ENCODE measurements around the gene LARGE1.

The LARGE1 gene

DNA sequence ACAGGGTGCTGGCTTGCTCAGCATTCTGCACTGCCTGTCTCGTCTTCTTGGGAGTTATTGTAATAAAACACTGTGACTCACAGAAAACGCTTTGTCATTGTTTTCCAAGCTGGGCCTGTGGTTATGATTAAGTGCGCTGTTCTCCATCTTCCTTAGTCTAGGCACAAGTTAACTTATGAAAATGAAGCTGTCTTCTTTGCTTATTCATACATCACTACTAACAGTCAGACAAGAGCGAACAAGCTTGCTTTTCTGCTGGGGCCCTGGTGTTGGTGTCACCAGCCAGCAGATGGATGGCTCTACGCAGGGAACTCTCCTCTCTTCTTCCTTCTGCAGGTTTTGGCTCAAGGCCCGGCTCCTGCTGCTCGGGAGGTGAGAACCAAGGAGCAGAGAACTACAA lies 482.0 kb downstream of the LARGE1 start:
- Histone ChIP-seq H3K27me3 (replicated peaks in 2 of 5; ENCODE audit: control insufficient read depth in 4 of 5, insufficient read depth in 5 of 5, low read length in 4 of 5) (no peaks in the 10 kb centered on the region), H3K4me1 (ENCODE audit: control extremely low read depth in 1 of 4, control insufficient read depth in 4 of 4, insufficient read depth in 4 of 4, low read length in 3 of 4) (peaks cover 0 to 22% (median 10%) of the 10 kb centered on the region in 4 experiments), H3K27ac (ENCODE audit: insufficient read depth in 1 of 2, low read depth in 1 of 2, low read length in 2 of 2, poor library complexity in 1 of 2, severe bottlenecking in 2 of 2) (peak overlapping the region in 1 of 2 experiments; percentile 56), H3K36me3 (ENCODE audit: control insufficient read depth in 4 of 4, insufficient read depth in 4 of 4, low read length in 3 of 4) (no peaks in the 10 kb centered on the region), H3K4me3 (ENCODE audit: control insufficient read depth in 1 of 7, extremely low read depth in 1 of 7, insufficient read depth in 4 of 7, low read depth in 2 of 7, low read length in 6 of 7) (peak overlapping the region in 1 of 7 experiments; percentile 1), H3K9me3 (ENCODE audit: control extremely low read depth in 1 of 5, control insufficient read depth in 4 of 5, insufficient read depth in 2 of 5, low read depth in 1 of 5, low read length in 4 of 5) (no peaks in the 10 kb centered on the region)
- ChIA-PET CTCF (no interaction called here), POLR2A (interaction anchor here (0.6 kb wide), 2 partner anchors 27 to 96 kb away, joined by 3 to 4 read pairs; no protein-coding TSS in a partner anchor)
- 2% methylated on average over 7 of the region's 7 CpGs for WGBS (ENCODE audit: insufficient coverage)
- DNase-seq: peak; percentile 60 to 87 (median 81)

- POLR2A ChIA-PET: no interaction called here
- Histone ChIP-seq H3K9me3 (ENCODE audit: control extremely low read depth in 1 of 5, control insufficient read depth in 4 of 5, insufficient read depth in 2 of 5, low read depth in 1 of 5, low read length in 4 of 5) (no peaks in the 10 kb centered on the region), H3K36me3 (ENCODE audit: control insufficient read depth in 4 of 4, insufficient read depth in 4 of 4, low read length in 3 of 4) (no peaks in the 10 kb centered on the region), H3K27ac (ENCODE audit: insufficient read depth in 1 of 2, low read depth in 1 of 2, low read length in 2 of 2, poor library complexity in 1 of 2, severe bottlenecking in 2 of 2) (no peak overlapping the region), H3K27me3 (replicated peaks in 2 of 5; ENCODE audit: control insufficient read depth in 4 of 5, insufficient read depth in 5 of 5, low read length in 4 of 5) (no peaks in the 10 kb centered on the region), H3K4me1 (ENCODE audit: control extremely low read depth in 1 of 4, control insufficient read depth in 4 of 4, insufficient read depth in 4 of 4, low read length in 3 of 4) (no peaks in the 10 kb centered on the region), H3K4me3 (ENCODE audit: control insufficient read depth in 1 of 7, extremely low read depth in 1 of 7, insufficient read depth in 4 of 7, low read depth in 2 of 7, low read length in 6 of 7) (no peak overlapping the region)
- CTCF ChIA-PET: no interaction called here
- no peak for DNase-seq
- WGBS (ENCODE audit: insufficient coverage): 93% methylated on average over 2 of the region's 3 CpGs
Observed at GRCh38 chr22:33431300-33431699, 489.0 kb downstream of the LARGE1 start.

GRCh38 chr22:33429281-33429680 lies 491.0 kb downstream of the LARGE1 start:
- no peaks in the 10 kb centered on the region for H3K27me3 ChIP-seq (replicated peaks in 2 of 5; ENCODE audit: control insufficient read depth in 4 of 5, insufficient read depth in 5 of 5, low read length in 4 of 5)
- ChIA-PET POLR2A (no interaction called here), CTCF (no interaction called here)
- WGBS (ENCODE audit: insufficient coverage): 97% methylated on average over 3 of the region's 7 CpGs
- H3K9me3 ChIP-seq (ENCODE audit: control extremely low read depth in 1 of 5, control insufficient read depth in 4 of 5, insufficient read depth in 2 of 5, low read depth in 1 of 5, low read length in 4 of 5): no peaks in the 10 kb centered on the region
- no peak overlapping the region for H3K27ac ChIP-seq (ENCODE audit: insufficient read depth in 1 of 2, low read depth in 1 of 2, low read length in 2 of 2, poor library complexity in 1 of 2, severe bottlenecking in 2 of 2)
- no peaks in the 10 kb centered on the region for H3K36me3 ChIP-seq (ENCODE audit: control insufficient read depth in 4 of 4, insufficient read depth in 4 of 4, low read length in 3 of 4)
- H3K4me3 ChIP-seq (ENCODE audit: control insufficient read depth in 1 of 7, extremely low read depth in 1 of 7, insufficient read depth in 4 of 7, low read depth in 2 of 7, low read length in 6 of 7): no peak overlapping the region
- no peak for DNase-seq
- H3K4me1 ChIP-seq (ENCODE audit: control extremely low read depth in 1 of 4, control insufficient read depth in 4 of 4, insufficient read depth in 4 of 4, low read length in 3 of 4): no peaks in the 10 kb centered on the region

- POLR2A ChIA-PET: no interaction called here
- no peaks in the 10 kb centered on the region for H3K4me1 ChIP-seq (ENCODE audit: control extremely low read depth in 1 of 4, control insufficient read depth in 4 of 4, insufficient read depth in 4 of 4, low read length in 3 of 4)
- no peaks in the 10 kb centered on the region for H3K9me3 ChIP-seq (ENCODE audit: control extremely low read depth in 1 of 5, control insufficient read depth in 4 of 5, insufficient read depth in 2 of 5, low read depth in 1 of 5, low read length in 4 of 5)
- no peak overlapping the region for H3K4me3 ChIP-seq (ENCODE audit: control insufficient read depth in 1 of 7, extremely low read depth in 1 of 7, insufficient read depth in 4 of 7, low read depth in 2 of 7, low read length in 6 of 7)
- no peak for DNase-seq
- 93% methylated on average over 5 of the region's 6 CpGs for WGBS (ENCODE audit: insufficient coverage)
- H3K36me3 ChIP-seq (ENCODE audit: control insufficient read depth in 4 of 4, insufficient read depth in 4 of 4, low read length in 3 of 4): no peaks in the 10 kb centered on the region
- CTCF ChIA-PET: no interaction called here
- H3K27ac ChIP-seq (ENCODE audit: insufficient read depth in 1 of 2, low read depth in 1 of 2, low read length in 2 of 2, poor library complexity in 1 of 2, severe bottlenecking in 2 of 2): no peak overlapping the region
- no peaks in the 10 kb centered on the region for H3K27me3 ChIP-seq (replicated peaks in 2 of 5; ENCODE audit: control insufficient read depth in 4 of 5, insufficient read depth in 5 of 5, low read length in 4 of 5)
Observed at GRCh38 chr22:33427461-33427860, 492.8 kb downstream of the LARGE1 start.

- 67% methylated on average over 1 of the region's 3 CpGs for WGBS (ENCODE audit: insufficient coverage)
- Histone ChIP-seq H3K4me1 (ENCODE audit: control extremely low read depth in 1 of 4, control insufficient read depth in 4 of 4, insufficient read depth in 4 of 4, low read length in 3 of 4) (no peaks in the 10 kb centered on the region), H3K9me3 (ENCODE audit: control extremely low read depth in 1 of 5, control insufficient read depth in 4 of 5, insufficient read depth in 2 of 5, low read depth in 1 of 5, low read length in 4 of 5) (no peaks in the 10 kb centered on the region), H3K27me3 (replicated peaks in 2 of 5; ENCODE audit: control insufficient read depth in 4 of 5, insufficient read depth in 5 of 5, low read length in 4 of 5) (no peaks in the 10 kb centered on the region), H3K36me3 (ENCODE audit: control insufficient read depth in 4 of 4, insufficient read depth in 4 of 4, low read length in 3 of 4) (no peaks in the 10 kb centered on the region), H3K4me3 (ENCODE audit: control insufficient read depth in 1 of 7, extremely low read depth in 1 of 7, insufficient read depth in 4 of 7, low read depth in 2 of 7, low read length in 6 of 7) (no peak overlapping the region), H3K27ac (ENCODE audit: insufficient read depth in 1 of 2, low read depth in 1 of 2, low read length in 2 of 2, poor library complexity in 1 of 2, severe bottlenecking in 2 of 2) (no peak overlapping the region)
- ChIA-PET POLR2A (no interaction called here), CTCF (no interaction called here)
- no peak for DNase-seq
Observed at GRCh38 chr22:33426451-33426850, 493.8 kb downstream of the LARGE1 start.

DNA sequence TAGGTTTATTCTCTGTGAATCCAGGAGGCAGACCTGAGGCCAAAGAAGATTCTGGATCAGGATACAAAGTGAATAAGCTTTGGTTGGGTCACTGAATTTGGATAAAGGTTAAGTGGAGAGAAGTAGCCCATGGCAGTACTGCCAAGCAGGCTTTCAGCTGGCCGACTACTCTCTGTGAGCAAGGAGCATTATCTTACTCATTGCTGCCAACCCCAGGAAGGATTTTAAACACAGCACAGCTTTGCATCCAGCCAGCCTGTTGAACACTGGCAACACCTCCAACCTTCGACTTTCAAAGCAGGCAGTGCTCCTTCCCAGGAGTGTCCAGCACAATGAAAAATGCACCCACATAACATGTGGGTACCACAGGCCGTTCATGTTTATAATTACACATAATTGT lies 498.4 kb downstream of the LARGE1 start:
- Histone ChIP-seq H3K27me3 (replicated peaks in 2 of 5; ENCODE audit: control insufficient read depth in 4 of 5, insufficient read depth in 5 of 5, low read length in 4 of 5) (no peaks in the 10 kb centered on the region), H3K9me3 (ENCODE audit: control extremely low read depth in 1 of 5, control insufficient read depth in 4 of 5, insufficient read depth in 2 of 5, low read depth in 1 of 5, low read length in 4 of 5) (no peaks in the 10 kb centered on the region), H3K27ac (ENCODE audit: insufficient read depth in 1 of 2, low read depth in 1 of 2, low read length in 2 of 2, poor library complexity in 1 of 2, severe bottlenecking in 2 of 2) (no peak overlapping the region), H3K36me3 (ENCODE audit: control insufficient read depth in 4 of 4, insufficient read depth in 4 of 4, low read length in 3 of 4) (no peaks in the 10 kb centered on the region), H3K4me1 (ENCODE audit: control extremely low read depth in 1 of 4, control insufficient read depth in 4 of 4, insufficient read depth in 4 of 4, low read length in 3 of 4) (no peaks in the 10 kb centered on the region), H3K4me3 (ENCODE audit: control insufficient read depth in 1 of 7, extremely low read depth in 1 of 7, insufficient read depth in 4 of 7, low read depth in 2 of 7, low read length in 6 of 7) (no peak overlapping the region)
- DNase-seq: no peak
- ChIA-PET CTCF (interaction anchor here (0.6 kb wide), 1 partner anchor 20 kb away, joined by 3 read pairs; no protein-coding TSS in a partner anchor), POLR2A (no interaction called here)
- 90% methylated on average over 2 of the region's 3 CpGs for WGBS (ENCODE audit: insufficient coverage)

DNA sequence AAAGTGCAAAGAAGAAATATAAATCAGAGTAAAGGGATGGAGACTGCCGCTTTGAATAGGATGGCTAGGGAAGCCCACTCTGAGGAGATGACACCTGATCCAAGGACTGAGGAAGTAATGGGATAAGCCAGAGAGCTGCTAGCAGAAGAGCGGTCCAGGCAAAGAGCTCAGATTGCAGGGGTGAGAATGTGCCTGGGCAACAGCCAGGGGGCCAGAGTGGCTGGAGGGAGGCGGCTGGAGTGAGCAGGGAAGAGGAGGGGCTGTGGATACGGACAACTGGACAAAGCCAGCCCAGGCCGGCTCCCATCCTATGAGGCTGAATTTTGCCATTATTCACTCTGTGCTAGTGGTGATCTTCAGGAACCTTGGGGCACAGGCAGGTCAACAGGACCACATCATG lies 501.8 kb downstream of the LARGE1 start:
- no peaks in the 10 kb centered on the region for H3K27me3 ChIP-seq (replicated peaks in 2 of 5; ENCODE audit: control insufficient read depth in 4 of 5, insufficient read depth in 5 of 5, low read length in 4 of 5)
- H3K9me3 ChIP-seq (ENCODE audit: control extremely low read depth in 1 of 5, control insufficient read depth in 4 of 5, insufficient read depth in 2 of 5, low read depth in 1 of 5, low read length in 4 of 5): peaks cover 0 to 3% (median 0%) of the 10 kb centered on the region in 5 experiments
- 84% methylated on average over 5 of the region's 5 CpGs for WGBS (ENCODE audit: insufficient coverage)
- H3K4me1 ChIP-seq (ENCODE audit: control extremely low read depth in 1 of 4, control insufficient read depth in 4 of 4, insufficient read depth in 4 of 4, low read length in 3 of 4): no peaks in the 10 kb centered on the region
- no peak overlapping the region for H3K4me3 ChIP-seq (ENCODE audit: control insufficient read depth in 1 of 7, extremely low read depth in 1 of 7, insufficient read depth in 4 of 7, low read depth in 2 of 7, low read length in 6 of 7)
- H3K27ac ChIP-seq (ENCODE audit: insufficient read depth in 1 of 2, low read depth in 1 of 2, low read length in 2 of 2, poor library complexity in 1 of 2, severe bottlenecking in 2 of 2): no peak overlapping the region
- ChIA-PET POLR2A (no interaction called here), CTCF (no interaction called here)
- DNase-seq: no peak
- no peaks in the 10 kb centered on the region for H3K36me3 ChIP-seq (ENCODE audit: control insufficient read depth in 4 of 4, insufficient read depth in 4 of 4, low read length in 3 of 4)
